Peyer's patch (tissue), 4 donors: Measurements from ENCODE around the gene GGT7. TPM values are rescaled to one million over a fixed set of nuclear protein-coding genes. Genes with fewer than 3 reads are reported as not detected.
"Not testable (repeated sequence)": the region's sequence is repeated elsewhere in the genome, so short reads cannot be mapped to it uniquely, and the experiment has no call there.

ENCODE experiments used
- DNase-seq, 3 donors: peaks; one replicate each; pipeline ENCODE4 v3.0.0-alpha.2; 2017 to 2019
- H3K27ac ChIP-seq, 4 donors: fragments of 200-600 bp; sonication (generic); one replicate each; pipeline ENCODE4 v1.5.1; 2016 to 2019
- H3K27me3 ChIP-seq, 2 donors: fragments of 200-600 bp; sonication (generic); one replicate each; pipeline ENCODE4 v1.5.1; 2019
- H3K36me3 ChIP-seq, 3 donors: fragments of 200-600 bp; sonication (generic); one replicate each; pipeline ENCODE4 v1.5.1; 2016 to 2019
- H3K4me1 ChIP-seq, 4 donors: fragments of 200-600 bp; sonication (generic); one replicate each; pipeline ENCODE4 v1.5.1; 2016 to 2019
- H3K4me3 ChIP-seq, 4 donors: fragments of 200-600 bp; sonication (generic); 1 replicate in 3 of 4; 2 replicates in 1 of 4; pipeline ENCODE4 v1.5.1; 2016 to 2019; ENCODE audit warnings: mild to moderate bottlenecking in 1 of 4
- H3K9me3 ChIP-seq, 4 donors: fragments of 200-600 bp; sonication (generic); one replicate each; pipeline ENCODE4 v1.5.1; 2016 to 2019; ENCODE audit warnings: mild to moderate bottlenecking in 1 of 4
- CTCF ChIP-seq, 6 experiments: fragments of 450-650 bp in 4 of 6; fragments of 200-600 bp in 2 of 6; sonication (generic) in 1 of 6; IDR thresholded peaks; one replicate each; pipeline ENCODE4 v1.5.1; 2017 to 2019; ENCODE audit warnings: antibody characterized with exemption in 6 of 6, mild to moderate bottlenecking in 3 of 6, moderate library complexity in 1 of 6
- POLR2A ChIP-seq, 2 donors: fragments of 450-650 bp; IDR thresholded peaks; one replicate each; pipeline ENCODE4 v1.5.1; 2017; ENCODE audit warnings: antibody characterized with exemption in 2 of 2, mild to moderate bottlenecking in 2 of 2, moderate library complexity in 2 of 2
- total RNA-seq, 4 donors: library from RNA; depleted of rRNA; stranded (reverse); fragments of >200 nt; gene quantifications; one replicate each; pipeline ENCODE4 v1.1.0, GENCODE V29; 2016

GGT7 gene
- total RNA-seq, 4 donors from 2014 or later = 22.3 to 40.6 (median 31.8) TPM

DNA sequence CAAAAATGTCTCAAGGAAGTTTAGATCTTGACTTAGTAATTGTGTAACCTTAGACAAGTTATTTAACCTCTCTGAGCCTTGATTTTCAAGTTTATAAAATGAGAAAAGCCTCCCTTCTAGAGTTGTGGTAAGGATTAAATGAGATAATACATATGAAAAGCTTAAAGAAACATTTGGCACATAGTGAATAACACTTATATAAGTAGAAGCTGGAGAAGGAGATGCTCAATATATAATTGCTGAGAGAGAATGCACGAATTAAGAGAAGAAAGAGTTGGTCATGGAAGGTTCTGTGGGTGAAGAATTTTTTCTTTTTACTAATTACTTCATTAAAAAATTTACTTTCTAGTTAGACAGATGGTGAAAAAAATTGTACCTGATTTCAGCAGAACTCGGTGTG lies 9.0 kb upstream of the GGT7 start:
- Histone ChIP-seq H3K27ac (no peak overlapping the region), H3K4me1 (peaks cover 0 to 22% (median 0%) of the 10 kb centered on the region in 4 donors), H3K27me3 (no peaks in the 10 kb centered on the region), H3K4me3 (no peak overlapping the region), H3K9me3 (no peaks in the 10 kb centered on the region), H3K36me3 (peaks cover 0 to 43% (median 2%) of the 10 kb centered on the region in 3 donors)
- TF ChIP-seq POLR2A (IDR thresholded peaks at IDR 0.05) = no peak
- TF ChIP-seq CTCF (IDR thresholded peaks at IDR 0.05) = no peak
- DNase-seq = no peak

- DNase-seq, H3K27me3 ChIP-seq, H3K27ac ChIP-seq, H3K9me3 ChIP-seq, H3K4me3 ChIP-seq: not testable (repeated sequence)
- Histone ChIP-seq H3K4me1 (peaks cover 0 to 20% (median 0%) of the 10 kb centered on the region in 4 donors), H3K36me3 (peaks cover 0 to 36% (median 2%) of the 10 kb centered on the region in 3 donors)
Measured at GRCh38 chr20:34880971-34881370, 8.3 kb upstream of the GGT7 start.

- TF ChIP-seq POLR2A (IDR thresholded peaks at IDR 0.05) = no peak
- TF ChIP-seq CTCF (IDR thresholded peaks at IDR 0.05) = no peak
- H3K4me1 ChIP-seq = peaks cover 0 to 14% (median 2%) of the 10 kb centered on the region in 4 donors
- H3K4me3 ChIP-seq = no peak overlapping the region
- no peaks in the 10 kb centered on the region for H3K9me3 ChIP-seq
- H3K27ac ChIP-seq = peak overlapping the region in 3 of 4 donors; percentile 38 to 79 (median 61)
- H3K36me3 ChIP-seq = peaks cover 0 to 29% (median 2%) of the 10 kb centered on the region in 3 donors
- H3K27me3 ChIP-seq = no peaks in the 10 kb centered on the region
- DNase-seq = peak in 1 of 3 donors; percentile 61
Measured at GRCh38 chr20:34880215-34880850, 7.7 kb upstream of the GGT7 start.

DNA sequence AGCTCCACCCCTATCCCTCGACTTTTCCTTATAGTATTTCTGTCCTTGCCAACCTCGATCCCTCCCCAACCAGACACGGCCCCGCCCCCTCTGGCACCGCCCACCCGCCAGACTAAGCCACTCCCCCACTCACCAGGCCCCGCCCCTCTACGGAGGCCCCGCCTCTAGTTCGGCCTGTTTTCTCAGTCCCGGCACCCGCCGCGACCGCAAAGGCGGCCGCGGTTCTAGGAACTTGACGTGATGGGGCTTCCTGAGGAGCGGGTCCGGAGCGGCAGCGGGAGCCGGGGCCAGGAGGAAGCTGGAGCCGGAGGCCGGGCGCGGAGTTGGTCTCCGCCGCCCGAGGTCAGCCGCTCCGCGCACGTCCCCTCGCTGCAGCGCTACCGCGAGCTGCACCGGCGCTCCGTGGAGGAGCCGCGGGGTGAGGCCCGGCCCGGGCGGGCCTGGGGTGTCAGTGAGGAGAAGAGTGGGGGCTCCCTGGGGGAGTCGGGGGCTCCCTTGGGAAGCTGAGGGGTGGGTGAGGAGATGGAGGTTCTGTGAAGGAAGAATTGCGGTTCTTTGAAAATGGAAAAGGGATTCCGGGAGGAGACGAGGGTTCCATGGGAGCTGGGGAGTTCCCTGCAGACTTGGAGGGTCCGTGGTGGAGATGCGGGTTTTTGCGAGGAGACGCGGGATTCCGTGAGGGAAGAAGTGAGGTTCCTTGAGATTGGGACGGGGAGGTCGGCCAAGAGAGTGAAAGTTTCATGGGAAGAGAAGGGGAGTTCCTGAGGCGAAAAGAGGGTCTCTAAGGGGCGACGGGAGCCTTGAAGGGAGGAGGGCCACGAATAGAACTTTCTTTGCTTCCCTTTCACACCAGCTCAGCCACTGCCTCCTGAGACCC lies 4.0 kb upstream of the GGT7 start, which contains the start of gene ACSS2:
Gene ACSS2, plus strand, starts transcription at position 207 of the 877 bp plus-strand sequence. Its CDS starts 34 bp downstream, at position 241.
- peaks cover 0 to 37% (median 6%) of the 10 kb centered on the region in 4 donors for H3K4me1 ChIP-seq
- TF ChIP-seq POLR2A (IDR thresholded peaks at IDR 0.05) (peak; percentile 83 to 97), CTCF (IDR thresholded peaks at IDR 0.05) (peak in 1 of 6 experiments; percentile 6)
- DNase-seq = peak in 1 of 3 donors; percentile 100

GRCh38 chr20:34875642-34876405 lies 3.2 kb upstream of the GGT7 start:
- H3K4me1 ChIP-seq = peaks cover 0 to 42% (median 6%) of the 10 kb centered on the region in 4 donors
- peak overlapping the region; percentile 80 to 94 (median 88) for H3K4me3 ChIP-seq
- peak overlapping the region; percentile 76 to 98 (median 86) for H3K27ac ChIP-seq
- peak in 2 of 3 donors; percentile 99 for DNase-seq
- H3K36me3 ChIP-seq = no peaks in the 10 kb centered on the region
- H3K9me3 ChIP-seq = no peaks in the 10 kb centered on the region
- no peaks in the 10 kb centered on the region for H3K27me3 ChIP-seq
- TF ChIP-seq POLR2A (IDR thresholded peaks at IDR 0.05) (peak in 1 of 2 donors; percentile 75), CTCF (IDR thresholded peaks at IDR 0.05) (peak in 4 of 6 experiments; percentile 23 to 75 (median 64))

More for the DNA sequence above, 4.0 kb upstream of the GGT7 start, which contains the start of gene ACSS2:
- Histone ChIP-seq H3K27ac (peak within 1 kb of the TSS; percentile 76 to 98 (median 90)), H3K4me3 (peak within 1 kb of the TSS; percentile 80 to 94 (median 88)), H3K9me3 (no peaks in the 10 kb centered on the region), H3K27me3 (no peaks in the 10 kb centered on the region), H3K36me3 (no peaks in the 10 kb centered on the region)
